Activated T-helper 1 cell treated with Interleukin-2 at 50 U/mL for 16 hours (primary cell): Measurements from ENCODE around the gene SHB.
A peak's percentile ranks its signal among the peaks of the same experiment; 100 is the strongest.

Experiments
- DNase-seq: peaks from one replicate; pipeline ENCODE4 v3.0.0-alpha.2; 2020; ENCODE audit warnings: low read depth

The SHB gene, protein sequence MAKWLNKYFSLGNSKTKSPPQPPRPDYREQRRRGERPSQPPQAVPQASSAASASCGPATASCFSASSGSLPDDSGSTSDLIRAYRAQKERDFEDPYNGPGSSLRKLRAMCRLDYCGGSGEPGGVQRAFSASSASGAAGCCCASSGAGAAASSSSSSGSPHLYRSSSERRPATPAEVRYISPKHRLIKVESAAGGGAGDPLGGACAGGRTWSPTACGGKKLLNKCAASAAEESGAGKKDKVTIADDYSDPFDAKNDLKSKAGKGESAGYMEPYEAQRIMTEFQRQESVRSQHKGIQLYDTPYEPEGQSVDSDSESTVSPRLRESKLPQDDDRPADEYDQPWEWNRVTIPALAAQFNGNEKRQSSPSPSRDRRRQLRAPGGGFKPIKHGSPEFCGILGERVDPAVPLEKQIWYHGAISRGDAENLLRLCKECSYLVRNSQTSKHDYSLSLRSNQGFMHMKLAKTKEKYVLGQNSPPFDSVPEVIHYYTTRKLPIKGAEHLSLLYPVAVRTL

GRCh38 chr9:38068701-38069628, at the start of gene SHB:
Gene SHB (minus strand): TSS chr9:38069227. CDS start chr9:38068645, 582 bp downstream.
- peak; percentile 74 for DNase-seq

GRCh38 chr9:38117651-38118050, 48.6 kb upstream of the SHB start:
- no peak for DNase-seq

GRCh38 chr9:38114905-38115304, 45.9 kb upstream of the SHB start:
- no peak for DNase-seq

DNA sequence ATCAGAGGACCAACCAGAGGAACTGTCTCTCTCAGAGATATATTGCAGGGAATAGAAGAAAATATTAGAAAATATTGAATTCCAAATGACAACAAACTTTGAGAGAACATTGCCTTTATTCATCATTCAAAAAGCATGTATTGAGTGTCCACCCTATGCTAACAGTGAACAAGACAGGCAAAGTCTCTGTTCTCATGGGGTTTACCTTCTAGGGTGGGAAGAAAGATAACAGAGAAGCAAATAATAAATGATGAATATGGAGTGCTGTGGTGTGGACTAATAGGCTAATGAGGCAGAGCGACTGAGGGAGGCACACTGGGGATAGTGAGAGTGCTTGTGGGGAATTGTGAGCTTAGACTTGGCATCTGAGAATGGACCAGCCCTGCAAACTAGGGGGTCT, 43.4 kb upstream of the SHB start:
- no peak for DNase-seq

DNA sequence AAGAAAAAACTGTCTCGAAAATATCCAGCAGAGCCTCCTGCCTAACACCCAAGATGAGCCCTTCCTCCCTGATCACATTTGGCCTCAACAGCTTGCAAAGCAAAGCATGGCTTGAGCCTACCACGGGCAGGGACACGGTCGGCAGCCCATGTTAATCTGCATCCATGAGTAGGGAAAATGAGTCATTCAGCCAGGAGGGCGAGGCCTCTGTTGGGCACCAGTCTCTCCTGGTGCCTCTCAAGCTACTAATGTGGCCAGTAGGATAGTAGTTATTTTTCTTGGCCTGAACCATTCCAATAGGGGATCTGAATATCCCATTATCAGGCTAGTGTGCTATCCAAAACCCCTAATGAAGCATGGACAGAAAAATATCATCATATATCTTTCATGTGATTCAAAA, 43.0 kb upstream of the SHB start:
- DNase-seq: no peak

DNA sequence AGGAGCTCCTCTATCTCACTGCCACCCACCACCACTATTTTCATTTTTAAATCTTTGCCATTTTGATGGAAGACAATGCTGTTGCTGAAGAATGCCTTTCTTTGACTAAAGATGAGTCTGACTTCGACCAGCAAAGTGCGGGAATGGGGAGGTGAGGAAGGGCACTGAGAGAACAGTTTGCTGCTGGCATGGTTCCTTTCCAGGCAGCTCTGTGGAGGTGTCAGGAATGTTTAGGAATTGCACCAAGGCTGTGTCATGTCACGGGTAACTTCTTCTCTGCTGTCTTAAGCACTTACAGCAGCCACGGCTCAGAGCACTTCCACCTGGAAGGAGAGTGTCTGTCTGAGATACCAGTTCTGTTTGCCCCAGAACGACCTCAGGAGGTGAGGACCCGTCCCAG, 41.4 kb upstream of the SHB start:
- DNase-seq: no peak

GRCh38 chr9:38109601-38110000, 40.6 kb upstream of the SHB start:
- DNase-seq: no peak

- DNase-seq: no peak
Observed at GRCh38 chr9:38108326-38108725, 39.3 kb upstream of the SHB start.

GRCh38 chr9:38107811-38108304, 38.8 kb upstream of the SHB start:
- no peak for DNase-seq

DNA sequence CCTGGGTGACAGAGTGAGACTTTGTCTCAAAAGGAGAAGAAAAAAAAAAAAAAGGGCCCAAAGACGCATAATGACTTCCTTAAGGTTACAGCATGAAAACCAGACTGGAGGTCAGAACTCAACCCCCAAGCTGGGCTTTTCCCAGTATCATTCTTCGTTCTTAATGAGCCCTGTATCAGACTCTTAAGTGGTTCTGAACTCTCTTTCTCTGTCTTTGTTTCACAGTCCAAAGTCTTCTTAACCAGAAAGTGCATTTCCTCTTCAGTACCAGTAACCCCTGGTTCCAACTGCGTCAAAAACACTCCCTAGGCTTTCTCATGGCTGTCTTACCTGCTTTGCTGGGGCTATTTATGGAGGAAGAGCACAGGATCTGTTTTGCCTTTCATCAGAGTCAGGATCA, 38.4 kb upstream of the SHB start:
- no peak for DNase-seq

DNA sequence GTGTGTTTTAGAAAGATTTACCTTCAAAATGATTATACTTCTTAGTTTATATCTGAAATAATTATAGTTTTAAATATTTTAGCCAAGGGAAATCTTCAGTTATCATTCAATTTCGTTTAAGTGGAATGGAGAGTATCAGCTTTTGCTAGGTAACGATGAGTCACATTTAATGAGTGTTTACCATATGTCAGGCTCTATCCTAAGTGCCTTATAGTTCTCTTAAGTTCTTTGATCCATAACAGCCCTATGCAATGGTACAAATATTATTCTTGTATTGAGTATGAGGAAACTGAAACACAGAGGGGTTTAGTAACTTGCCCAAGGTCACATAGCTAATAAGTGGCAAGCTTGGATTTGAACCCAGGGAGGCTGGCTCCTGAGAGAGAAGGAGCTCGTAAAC, 37.5 kb upstream of the SHB start:
- DNase-seq: no peak

- DNase-seq: no peak
Observed at GRCh38 chr9:38103340-38103739, 34.3 kb upstream of the SHB start.

- DNase-seq: no peak
Observed at GRCh38 chr9:38101423-38101822, 32.4 kb upstream of the SHB start.

DNA sequence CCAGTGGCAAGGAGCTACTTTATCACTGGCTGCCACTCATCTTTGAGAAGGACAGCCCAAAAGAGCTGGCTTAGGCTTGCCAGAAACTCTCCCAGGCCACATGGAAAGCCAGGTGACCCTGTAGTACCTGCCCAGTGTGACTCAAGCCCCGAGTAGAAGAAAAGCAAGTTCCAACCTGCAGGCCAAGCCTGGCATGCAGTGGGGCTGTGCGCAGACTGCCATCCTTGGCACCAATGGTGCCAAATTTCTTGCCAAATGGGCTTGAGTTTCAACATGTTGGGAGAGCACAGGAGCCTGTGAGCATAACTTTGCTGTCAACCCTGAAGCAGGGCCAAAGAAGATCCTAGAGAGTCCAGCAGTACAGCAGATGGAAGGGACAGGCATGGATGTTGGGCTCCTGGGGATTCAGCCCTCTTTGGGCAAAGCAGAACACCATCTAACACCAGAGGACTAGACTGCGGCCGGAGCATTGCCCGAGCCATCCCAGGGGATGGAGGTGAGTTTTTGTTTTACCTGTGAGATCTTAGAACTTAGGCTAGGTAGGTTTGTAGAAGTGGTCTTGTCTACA, 27.3 kb upstream of the SHB start:
- no peak for DNase-seq

- DNase-seq: no peak
Observed at GRCh38 chr9:38094165-38094564, 25.1 kb upstream of the SHB start.

- no peak for DNase-seq
Observed at GRCh38 chr9:38092656-38093055, 23.6 kb upstream of the SHB start.

GRCh38 chr9:38092200-38092524, 23.1 kb upstream of the SHB start:
- no peak for DNase-seq

GRCh38 chr9:38091310-38092199, 22.5 kb upstream of the SHB start:
- DNase-seq: no peak

DNA sequence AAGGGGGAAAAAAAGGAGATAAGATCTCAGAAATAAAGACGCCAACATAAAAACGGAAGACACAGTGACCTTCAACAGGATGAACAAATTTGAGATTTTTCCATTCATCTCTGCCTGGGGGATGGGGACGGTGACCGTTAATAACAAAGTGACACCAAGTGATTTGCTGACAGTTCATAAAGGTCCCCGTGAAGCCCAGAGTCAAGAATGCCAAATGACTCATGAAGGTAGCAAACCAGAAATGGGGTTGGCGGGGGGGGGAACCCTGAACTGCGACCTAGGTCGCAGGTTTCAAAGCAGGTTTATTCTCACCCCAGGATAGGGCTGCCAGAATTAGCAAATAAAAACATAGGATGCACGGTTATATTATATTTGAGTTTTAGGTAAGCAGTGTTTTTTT, 21.1 kb upstream of the SHB start:
- DNase-seq: no peak

DNA sequence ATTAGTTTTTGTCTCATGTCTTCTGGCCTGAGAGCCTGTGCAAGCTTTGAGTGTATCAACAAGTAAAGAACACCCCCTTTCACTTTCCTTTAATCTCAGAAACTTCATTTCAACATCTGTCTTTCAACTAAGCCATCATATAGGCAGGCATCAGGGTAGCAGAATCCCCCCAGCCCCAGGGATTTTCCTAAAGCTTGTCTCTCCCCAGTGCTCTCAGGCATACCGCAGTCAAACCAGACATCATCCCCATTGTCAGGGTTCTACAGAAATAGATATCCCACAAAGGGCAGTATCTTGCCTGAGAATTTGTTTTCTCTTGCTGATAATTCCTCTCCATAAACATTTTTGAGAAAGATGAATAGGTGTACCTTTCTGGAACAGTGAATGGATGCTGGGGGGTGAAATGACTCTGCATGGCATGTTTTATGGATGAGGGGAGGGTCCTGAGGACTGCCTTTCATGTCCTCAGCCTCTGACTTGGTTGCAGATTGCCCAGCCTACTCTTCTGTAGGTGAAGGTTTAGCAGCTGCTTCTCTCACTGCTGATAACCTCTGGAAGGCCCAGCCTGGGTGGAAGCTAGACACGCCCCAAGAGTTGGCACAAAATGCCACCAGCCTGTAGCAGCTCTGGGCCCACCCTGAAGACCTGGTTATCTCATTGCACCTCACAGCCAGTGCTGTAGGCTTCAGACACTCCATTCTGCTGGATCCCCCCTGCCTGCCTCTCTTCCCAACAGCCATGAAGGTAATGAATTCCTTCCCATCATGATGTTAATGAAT, 20.5 kb upstream of the SHB start:
- no peak for DNase-seq
